Upper lobe of left lung (tissue), 6 donors: ENCODE measurements around the gene CDK16. TPM values are rescaled to one million over a fixed set of nuclear protein-coding genes. Genes with fewer than 3 reads are reported as not detected.

ENCODE experiments used
- ATAC-seq, 2 donors: fragments of 200-7000 bp; cut with Tn5 transposase; one replicate each; pipeline ENCODE4 v1.9.1; 2022; ENCODE audit warnings: mild to moderate bottlenecking in 2 of 2, moderate library complexity in 2 of 2; ENCODE audit not compliant: low FRiP score in 2 of 2
- DNase-seq, 2 donors: peaks; one replicate each; pipeline ENCODE4 v3.0.0-alpha.2; 2019 to 2020
- H3K27ac ChIP-seq, 4 donors: fragments of 200-600 bp; sonication (generic); one replicate each; pipeline ENCODE4 v1.5.1; 2016 to 2019
- H3K27me3 ChIP-seq, 4 donors: fragments of 200-600 bp; sonication (generic); one replicate each; pipeline ENCODE4 v1.5.1; 2017 to 2019
- H3K36me3 ChIP-seq, 4 donors: fragments of 200-600 bp; sonication (generic); one replicate each; pipeline ENCODE4 v1.5.1; 2016 to 2019
- H3K4me1 ChIP-seq, 4 donors: fragments of 200-600 bp; sonication (generic); one replicate each; pipeline ENCODE4 v1.5.1; 2018 to 2019
- H3K4me3 ChIP-seq, 4 donors: fragments of 200-600 bp; sonication (generic); one replicate each; pipeline ENCODE4 v1.5.1; 2017 to 2019; ENCODE audit warnings: mild to moderate bottlenecking in 2 of 4, moderate library complexity in 1 of 4
- H3K9me3 ChIP-seq, 4 donors: fragments of 200-600 bp; sonication (generic); one replicate each; pipeline ENCODE4 v1.5.1; 2018 to 2019
- CTCF ChIP-seq, 6 experiments: fragments of 450-650 bp in 4 of 6; fragments of 200-600 bp in 2 of 6; sonication (generic) in 2 of 6; IDR thresholded peaks; one replicate each; pipeline ENCODE4 v1.5.1; 2016 to 2019; ENCODE audit warnings: antibody characterized with exemption in 6 of 6
- EP300 ChIP-seq, 4 donors: sonication (generic); formaldehyde crosslinking; IDR thresholded peaks; one replicate each; pipeline ENCODE4 v1.5.1; 2017; ENCODE audit warnings: antibody characterized with exemption in 4 of 4, control low read depth in 2 of 4
- POLR2A ChIP-seq, 4 donors: fragments of 450-650 bp; IDR thresholded peaks; one replicate each; pipeline ENCODE4 v1.5.1; 2016 to 2017; ENCODE audit warnings: antibody characterized with exemption in 4 of 4, mild to moderate bottlenecking in 2 of 4
- POLR2AphosphoS5 ChIP-seq, 2 donors: sonication (generic); formaldehyde crosslinking; IDR thresholded peaks; one replicate each; pipeline ENCODE4 v1.5.1; 2017; ENCODE audit warnings: antibody characterized with exemption in 2 of 2
- WGBS, 2 donors: methylation state at CpG; one replicate each; pipeline ENCODE4 v1.1.5; 2017 to 2018; 5-methylcytosine and 5-hydroxymethylcytosine counted together
- total RNA-seq, 6 donors: library from RNA; depleted of rRNA in 4 of 6; stranded (reverse); fragments of >200 nt in 4 of 6; gene quantifications; one replicate each; pipeline versions ENCODE4 v1.1.0 to v1.2.1, GENCODE V29; 2016 to 2021
- donor health status: DM: no; HTN: no; CAD: no; lungs with moderate emphysema.
- donor health status: DM: no; HTN: yes; CAD: no; lungs with severe emphysema.

The CDK16 gene
- total RNA-seq, 6 donors from 2014 or later, result 59.2 to 91.0 (median 78.5) TPM

DNA sequence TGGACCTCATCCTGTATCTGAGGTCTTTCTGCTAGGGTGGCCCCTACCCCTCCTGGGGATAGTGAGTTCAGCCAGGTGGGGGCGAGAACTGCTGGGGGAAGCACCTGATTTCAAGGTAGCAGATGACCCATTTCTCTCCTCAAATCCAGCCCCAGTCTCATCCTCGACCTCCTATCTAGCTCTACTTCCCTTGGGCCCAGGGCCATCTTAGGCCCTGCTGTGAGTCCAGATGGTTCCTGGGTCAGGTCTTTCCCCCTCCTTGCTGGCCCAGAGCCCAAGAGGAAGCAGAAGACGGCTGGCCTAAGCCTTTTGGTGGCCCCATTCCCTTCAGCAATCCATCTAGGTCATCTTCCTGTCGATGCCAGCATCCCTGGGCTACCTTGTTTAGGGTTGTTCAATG, 3.3 kb downstream of the CDK16 start:
- Histone ChIP-seq H3K36me3 (peaks cover 0 to 38% (median 30%) of the 10 kb centered on the region in 4 donors), H3K9me3 (no peaks in the 10 kb centered on the region), H3K4me1 (peaks cover 3 to 32% (median 18%) of the 10 kb centered on the region in 4 donors), H3K27ac (no peak overlapping the region), H3K27me3 (no peaks in the 10 kb centered on the region), H3K4me3 (no peak overlapping the region)
- TF ChIP-seq EP300 (IDR thresholded peaks at IDR 0.05), result no peak
- no peak for TF ChIP-seq CTCF (IDR thresholded peaks at IDR 0.05)
- TF ChIP-seq POLR2AphosphoS5 (IDR thresholded peaks at IDR 0.05), result no peak
- TF ChIP-seq POLR2A (IDR thresholded peaks at IDR 0.05), result no peak
- DNase-seq (no peak), ATAC-seq (no peak)
- WGBS, 2 donors, result 79% methylated on average over 4 of the region's 4 CpGs; no CpG with 5 or more reads in 1 of the 2 donors

DNA sequence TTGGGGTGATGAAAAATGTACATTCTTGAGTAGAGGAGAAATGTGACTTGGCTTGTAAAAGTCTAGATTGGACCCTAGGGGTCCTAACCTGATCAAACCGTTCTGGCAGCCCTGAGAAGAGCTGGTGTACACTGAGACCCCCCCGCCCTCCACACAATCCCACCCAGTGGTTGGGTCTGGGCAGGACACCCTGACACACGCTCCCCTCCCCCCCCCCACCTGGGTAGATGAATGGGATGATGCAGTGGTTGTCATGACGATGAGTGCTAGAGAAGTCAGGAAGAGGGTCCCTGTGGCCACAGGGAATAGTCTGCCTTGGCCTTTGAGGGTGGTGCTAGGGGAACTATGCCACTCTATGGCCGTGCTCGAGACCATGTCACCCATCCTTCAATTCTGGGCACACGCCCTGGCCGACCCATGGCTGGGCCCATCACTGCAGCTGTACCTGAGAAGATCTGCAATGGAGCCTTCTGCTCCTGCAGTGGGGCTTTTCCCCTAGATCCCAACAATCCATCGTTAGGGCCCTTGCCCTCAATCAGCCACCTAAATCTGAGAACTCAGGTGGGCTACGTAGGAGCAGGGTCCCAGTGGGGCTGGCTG, 4.4 kb downstream of the CDK16 start:
- no peak for ATAC-seq

DNA sequence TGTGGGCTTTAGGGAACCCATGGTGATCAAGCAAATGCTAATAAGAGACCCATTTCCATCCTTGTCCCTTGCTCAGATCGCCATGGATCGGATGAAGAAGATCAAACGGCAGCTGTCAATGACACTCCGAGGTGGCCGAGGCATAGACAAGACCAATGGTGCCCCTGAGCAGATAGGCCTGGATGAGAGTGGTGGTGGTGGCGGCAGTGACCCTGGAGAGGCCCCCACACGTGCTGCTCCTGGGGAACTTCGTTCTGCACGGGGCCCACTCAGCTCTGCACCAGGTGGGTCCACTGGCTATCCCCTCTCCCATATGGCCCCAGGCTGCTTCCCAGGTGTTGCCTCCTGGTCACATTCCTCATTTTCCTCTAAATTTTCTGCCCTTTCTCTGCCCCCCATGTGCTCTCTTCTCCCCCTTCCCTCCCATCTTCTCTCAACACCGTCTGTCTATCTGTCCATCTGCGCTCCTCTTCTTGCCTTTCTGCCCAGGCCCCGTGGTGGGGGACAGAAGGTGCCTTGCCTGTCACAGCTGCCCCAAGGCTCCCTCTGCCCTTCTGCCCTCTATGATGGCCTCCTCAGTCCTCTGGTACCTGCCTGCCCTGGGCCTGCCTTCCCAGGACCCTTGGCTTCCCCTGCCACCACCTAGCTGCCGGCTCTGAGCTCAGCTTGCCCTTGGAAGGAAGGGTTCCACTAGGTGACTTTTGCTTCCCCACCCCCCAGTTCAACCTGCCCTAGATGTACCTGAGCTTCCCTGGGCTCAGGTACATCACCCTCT, 5.2 kb downstream of the CDK16 start:
- 88 to 95% methylated on average over 7 to 13 of the region's 13 CpGs for WGBS, 2 donors
- TF ChIP-seq POLR2AphosphoS5 (IDR thresholded peaks at IDR 0.05), result no peak
- no peak for TF ChIP-seq EP300 (IDR thresholded peaks at IDR 0.05)
- no peak for TF ChIP-seq POLR2A (IDR thresholded peaks at IDR 0.05)
- no peak for TF ChIP-seq CTCF (IDR thresholded peaks at IDR 0.05)
- H3K27me3 ChIP-seq, result no peaks in the 10 kb centered on the region
- peaks cover 0 to 54% (median 38%) of the 10 kb centered on the region in 4 donors for H3K36me3 ChIP-seq
- DNase-seq (no peak), ATAC-seq (no peak)
- no peaks in the 10 kb centered on the region for H3K9me3 ChIP-seq
- no peak overlapping the region for H3K4me3 ChIP-seq
- H3K27ac ChIP-seq, result no peak overlapping the region
- peaks cover 3 to 23% (median 13%) of the 10 kb centered on the region in 4 donors for H3K4me1 ChIP-seq

More for the DNA sequence above, 4.4 kb downstream of the CDK16 start:
- TF ChIP-seq EP300 (IDR thresholded peaks at IDR 0.05), result no peak
- no peak for TF ChIP-seq POLR2A (IDR thresholded peaks at IDR 0.05)
- TF ChIP-seq CTCF (IDR thresholded peaks at IDR 0.05), result no peak
- no peak for TF ChIP-seq POLR2AphosphoS5 (IDR thresholded peaks at IDR 0.05)
- Histone ChIP-seq H3K36me3 (peaks cover 0 to 49% (median 35%) of the 10 kb centered on the region in 4 donors), H3K27ac (no peak overlapping the region), H3K4me3 (no peak overlapping the region), H3K27me3 (no peaks in the 10 kb centered on the region), H3K9me3 (no peaks in the 10 kb centered on the region), H3K4me1 (peaks cover 3 to 23% (median 13%) of the 10 kb centered on the region in 4 donors)
- DNase-seq, result no peak
- 90 to 96% methylated on average over 2 to 10 of the region's 10 CpGs for WGBS, 2 donors

- TF ChIP-seq CTCF (IDR thresholded peaks at IDR 0.05) (no peak), EP300 (IDR thresholded peaks at IDR 0.05) (no peak), POLR2AphosphoS5 (IDR thresholded peaks at IDR 0.05) (no peak), POLR2A (IDR thresholded peaks at IDR 0.05) (no peak)
- Histone ChIP-seq H3K4me3 (no peak overlapping the region), H3K27me3 (no peaks in the 10 kb centered on the region), H3K36me3 (peaks cover 0 to 62% (median 40%) of the 10 kb centered on the region in 4 donors), H3K9me3 (no peaks in the 10 kb centered on the region), H3K4me1 (peaks cover 3 to 16% (median 11%) of the 10 kb centered on the region in 4 donors), H3K27ac (no peak overlapping the region)
- 95% methylated on average over 13 to 17 of the region's 17 CpGs for WGBS, 2 donors
- no peak for DNase-seq
- ATAC-seq, result no peak
Measured at GRCh38 chrX:47224266-47224895, 5.9 kb downstream of the CDK16 start.
